Neural progenitor cell (in vitro differentiated cells): Measurements from ENCODE around the gene GRIK3.

ENCODE experiments used
- EZH2 ChIP-seq: fragments of 200-600 bp; sonication (generic); IDR thresholded peaks from 2 replicates; pipeline ENCODE4 v1.6.1; 2017; ENCODE audit warnings: antibody characterized with exemption, mild to moderate bottlenecking, moderate library complexity
- TF ChIP-seq, protein P1 (sequence below): fragments of 200-600 bp; sonication (generic); IDR thresholded peaks from 2 replicates; pipeline ENCODE4 v1.5.1; 2017; ENCODE audit warnings: antibody characterized with exemption, mild to moderate bottlenecking

DNA sequence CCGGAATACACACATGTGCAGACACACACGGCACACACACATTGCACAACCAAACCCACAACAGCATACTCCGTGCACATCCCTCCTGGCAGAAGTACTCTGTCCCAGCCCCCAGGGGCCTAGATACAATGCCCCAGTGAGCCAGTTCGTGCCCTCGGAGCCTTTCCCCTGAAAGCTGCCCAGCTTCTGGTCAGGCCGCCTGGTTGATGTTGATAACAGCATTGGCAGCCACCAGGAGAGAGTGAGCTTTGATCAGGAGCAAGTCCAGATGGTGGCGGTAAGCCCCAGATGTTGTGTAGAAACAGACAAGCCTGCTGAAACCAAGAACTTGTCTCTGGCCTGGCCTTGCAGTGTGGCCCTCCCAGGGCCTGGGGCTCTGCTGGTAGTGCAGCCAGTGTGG lies 109.1 kb downstream of the GRIK3 start:
- TF ChIP-seq EZH2, result no peak
- TF ChIP-seq, protein P1, sequence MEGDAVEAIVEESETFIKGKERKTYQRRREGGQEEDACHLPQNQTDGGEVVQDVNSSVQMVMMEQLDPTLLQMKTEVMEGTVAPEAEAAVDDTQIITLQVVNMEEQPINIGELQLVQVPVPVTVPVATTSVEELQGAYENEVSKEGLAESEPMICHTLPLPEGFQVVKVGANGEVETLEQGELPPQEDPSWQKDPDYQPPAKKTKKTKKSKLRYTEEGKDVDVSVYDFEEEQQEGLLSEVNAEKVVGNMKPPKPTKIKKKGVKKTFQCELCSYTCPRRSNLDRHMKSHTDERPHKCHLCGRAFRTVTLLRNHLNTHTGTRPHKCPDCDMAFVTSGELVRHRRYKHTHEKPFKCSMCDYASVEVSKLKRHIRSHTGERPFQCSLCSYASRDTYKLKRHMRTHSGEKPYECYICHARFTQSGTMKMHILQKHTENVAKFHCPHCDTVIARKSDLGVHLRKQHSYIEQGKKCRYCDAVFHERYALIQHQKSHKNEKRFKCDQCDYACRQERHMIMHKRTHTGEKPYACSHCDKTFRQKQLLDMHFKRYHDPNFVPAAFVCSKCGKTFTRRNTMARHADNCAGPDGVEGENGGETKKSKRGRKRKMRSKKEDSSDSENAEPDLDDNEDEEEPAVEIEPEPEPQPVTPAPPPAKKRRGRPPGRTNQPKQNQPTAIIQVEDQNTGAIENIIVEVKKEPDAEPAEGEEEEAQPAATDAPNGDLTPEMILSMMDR, result no peak
